A673 (cell line): ENCODE data around the gene FBXL17.

ENCODE experiments used
- EZH2 ChIP-seq: fragments of 200-600 bp; sonication (generic); IDR thresholded peaks from 2 replicates; pipeline ENCODE4 v1.6.1; 2017; ENCODE audit warnings: borderline replicate concordance, low read depth, mild to moderate bottlenecking, mixed read lengths, antibody characterized with exemption, low read length; ENCODE audit not compliant: poor library complexity, severe bottlenecking
- TF ChIP-seq, protein P1 (sequence below): fragments of 300-800, 200-600 bp; sonication (generic); conservative IDR thresholded peaks from 2 replicates; pipeline ENCODE4 v1.5.1; 2017; ENCODE audit warnings: low read depth, mild to moderate bottlenecking, antibody characterized with exemption, low read length, moderate library complexity, mixed read lengths

DNA sequence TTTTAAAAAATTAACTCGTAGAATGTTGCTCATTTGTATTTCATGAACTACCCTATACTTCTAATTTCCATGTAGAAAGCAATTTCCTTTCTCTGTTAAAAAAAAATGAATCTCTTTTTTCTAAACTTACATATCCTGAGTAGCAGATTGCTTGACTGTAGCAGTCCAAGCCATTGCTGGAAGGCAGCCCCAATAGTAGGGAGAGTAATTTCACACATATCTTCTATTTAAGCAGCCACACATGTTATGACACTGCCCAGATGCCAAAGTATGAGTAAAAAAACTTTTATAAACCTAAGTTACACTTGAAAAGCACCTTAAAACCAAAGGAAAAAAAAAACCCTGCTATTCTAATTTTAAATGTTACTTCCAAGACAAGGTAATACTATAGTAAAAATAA lies 69.6 kb downstream of the FBXL17 start:
- TF ChIP-seq, protein P1, sequence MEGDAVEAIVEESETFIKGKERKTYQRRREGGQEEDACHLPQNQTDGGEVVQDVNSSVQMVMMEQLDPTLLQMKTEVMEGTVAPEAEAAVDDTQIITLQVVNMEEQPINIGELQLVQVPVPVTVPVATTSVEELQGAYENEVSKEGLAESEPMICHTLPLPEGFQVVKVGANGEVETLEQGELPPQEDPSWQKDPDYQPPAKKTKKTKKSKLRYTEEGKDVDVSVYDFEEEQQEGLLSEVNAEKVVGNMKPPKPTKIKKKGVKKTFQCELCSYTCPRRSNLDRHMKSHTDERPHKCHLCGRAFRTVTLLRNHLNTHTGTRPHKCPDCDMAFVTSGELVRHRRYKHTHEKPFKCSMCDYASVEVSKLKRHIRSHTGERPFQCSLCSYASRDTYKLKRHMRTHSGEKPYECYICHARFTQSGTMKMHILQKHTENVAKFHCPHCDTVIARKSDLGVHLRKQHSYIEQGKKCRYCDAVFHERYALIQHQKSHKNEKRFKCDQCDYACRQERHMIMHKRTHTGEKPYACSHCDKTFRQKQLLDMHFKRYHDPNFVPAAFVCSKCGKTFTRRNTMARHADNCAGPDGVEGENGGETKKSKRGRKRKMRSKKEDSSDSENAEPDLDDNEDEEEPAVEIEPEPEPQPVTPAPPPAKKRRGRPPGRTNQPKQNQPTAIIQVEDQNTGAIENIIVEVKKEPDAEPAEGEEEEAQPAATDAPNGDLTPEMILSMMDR, result no peak
- TF ChIP-seq EZH2, result no peak
